Hematopoietic multipotent progenitor cell treated with erythropoietin and hydrocortisone succinate and interleukin-3 and kit ligand, for 17 days (in vitro differentiated cells): Measurements from ENCODE around the gene MTF1.
"Not testable (repeated sequence)": the region's sequence is repeated elsewhere in the genome, so short reads cannot be mapped to it uniquely, and the experiment has no call there.

Source experiments
- DNase-seq: peaks from one replicate; pipeline ENCODE4 v3.0.0-alpha.2; 2015; ENCODE audit warnings: low spot score

MTF1 gene

GRCh38 chr1:37859507-37860345 is at the start of gene MTF1:
Gene MTF1, minus strand, starts transcription at chr1:37859592. Its CDS starts 1,934 bp downstream, at chr1:37857658.
- DNase-seq = peak; percentile 98

- DNase-seq = not testable (repeated sequence)
These were observed 49.1 kb upstream of the MTF1 start for GRCh38 chr1:37908531-37908930.

GRCh38 chr1:37907416-37908125 is 48.2 kb upstream of the MTF1 start:
- not testable (repeated sequence) for DNase-seq

GRCh38 chr1:37906591-37906990 is 47.2 kb upstream of the MTF1 start:
- not testable (repeated sequence) for DNase-seq

GRCh38 chr1:37905727-37906126 is 46.3 kb upstream of the MTF1 start:
- no peak for DNase-seq

GRCh38 chr1:37903921-37904320 is 44.5 kb upstream of the MTF1 start:
- DNase-seq = not testable (repeated sequence)

- DNase-seq = no peak
These were observed 43.6 kb upstream of the MTF1 start for GRCh38 chr1:37902983-37903382.

- DNase-seq = no peak
These were observed 42.5 kb upstream of the MTF1 start for GRCh38 chr1:37901893-37902225.

GRCh38 chr1:37901191-37901892 is 42.0 kb upstream of the MTF1 start:
- no peak for DNase-seq

GRCh38 chr1:37897563-37897962 is 38.2 kb upstream of the MTF1 start:
- not testable (repeated sequence) for DNase-seq

- no peak for DNase-seq
These were observed 34.3 kb upstream of the MTF1 start for GRCh38 chr1:37893673-37894072.

- DNase-seq = no peak
These were observed 33.0 kb upstream of the MTF1 start for GRCh38 chr1:37892151-37893047.

GRCh38 chr1:37890378-37891014 is 31.1 kb upstream of the MTF1 start:
- peak; percentile 69 for DNase-seq

GRCh38 chr1:37888022-37888700 is 28.8 kb upstream of the MTF1 start:
- DNase-seq = no peak

GRCh38 chr1:37884145-37884544 is 24.8 kb upstream of the MTF1 start:
- DNase-seq = no peak

GRCh38 chr1:37883671-37884070 is 24.3 kb upstream of the MTF1 start:
- DNase-seq = no peak

- DNase-seq = no peak
These were observed 20.5 kb upstream of the MTF1 start for GRCh38 chr1:37879865-37880264.

GRCh38 chr1:37878071-37878470 is 18.7 kb upstream of the MTF1 start:
- no peak for DNase-seq

GRCh38 chr1:37875833-37876232 is 16.4 kb upstream of the MTF1 start:
- no peak for DNase-seq

- DNase-seq = no peak
These were observed 13.3 kb upstream of the MTF1 start for GRCh38 chr1:37872692-37873091.

GRCh38 chr1:37868466-37868865 is 9.1 kb upstream of the MTF1 start:
- no peak for DNase-seq
